H9 (cell line): ENCODE data around the gene RNF41. TPM values are rescaled to one million over a fixed set of nuclear protein-coding genes. Genes with fewer than 3 reads are reported as not detected.

Experiments
- DNase-seq: peaks from one replicate; pipeline ENCODE4 v3.0.0-alpha.2; 2017
- H2AFZ ChIP-seq: one replicate; pipeline ENCODE4 v1.6.1; 2013; ENCODE audit warnings: mild to moderate bottlenecking, low read length, control low read depth, moderate library complexity
- H2AK5ac ChIP-seq: 2 replicates; pipeline ENCODE4 v1.6.1; 2013; ENCODE audit warnings: low read length, control low read depth, mixed read lengths; ENCODE audit not compliant: insufficient read length
- H2BK120ac ChIP-seq: one replicate; pipeline ENCODE4 v1.6.1; 2013; ENCODE audit warnings: low read depth, mild to moderate bottlenecking, low read length, control low read depth, inconsistent platforms; ENCODE audit not compliant: poor library complexity, severe bottlenecking
- H2BK12ac ChIP-seq: 2 replicates; pipeline ENCODE4 v1.6.1; 2013; ENCODE audit warnings: low read length, control low read depth, mixed read lengths, low read depth; ENCODE audit not compliant: insufficient read length
- H2BK15ac ChIP-seq: 2 replicates; pipeline ENCODE4 v1.6.1; 2013; ENCODE audit warnings: low read depth, low read length, control low read depth
- H2BK20ac ChIP-seq: one replicate; pipeline ENCODE4 v1.6.1; 2013; ENCODE audit warnings: low read depth, mild to moderate bottlenecking, low read length, control low read depth, inconsistent platforms; ENCODE audit not compliant: poor library complexity, severe bottlenecking
- H2BK5ac ChIP-seq: 2 replicates; pipeline ENCODE4 v1.6.1; 2013; ENCODE audit warnings: low read length, control low read depth, mixed read lengths; ENCODE audit not compliant: insufficient read length
- H3K14ac ChIP-seq: 2 replicates; pipeline ENCODE4 v1.6.1; 2013; ENCODE audit warnings: low read length, control low read depth; ENCODE audit not compliant: insufficient read depth
- H3K18ac ChIP-seq: 2 replicates; pipeline ENCODE4 v1.6.1; 2013; ENCODE audit warnings: low read depth, mild to moderate bottlenecking, mixed read lengths, low read length, control low read depth; ENCODE audit not compliant: insufficient read length
- H3K23ac ChIP-seq: 2 replicates; pipeline ENCODE4 v1.6.1; 2013; ENCODE audit warnings: low read length, control low read depth, mixed read lengths, low read depth; ENCODE audit not compliant: insufficient read length
- H3K23me2 ChIP-seq: 2 replicates; pipeline ENCODE4 v1.6.1; 2013; ENCODE audit warnings: low read depth, mild to moderate bottlenecking, mixed read lengths, low read length, control low read depth; ENCODE audit not compliant: insufficient read length, poor library complexity, severe bottlenecking
- H3K27ac ChIP-seq: 2 replicates; pipeline ENCODE4 v1.5.1; 2013; ENCODE audit warnings: low read length, control low read depth, mixed read lengths, low read depth; ENCODE audit not compliant: insufficient read length
- H3K27me3 ChIP-seq: 2 replicates; pipeline ENCODE4 v1.6.1; 2013; ENCODE audit warnings: low read length, control low read depth, inconsistent platforms; ENCODE audit not compliant: insufficient read depth
- H3K4ac ChIP-seq: 2 replicates; pipeline ENCODE4 v1.6.1; 2013; ENCODE audit warnings: low read depth, mild to moderate bottlenecking, control low read depth, inconsistent platforms, low read length, moderate library complexity
- H3K4me1 ChIP-seq: 2 replicates; pipeline ENCODE4 v1.6.1; 2013; ENCODE audit warnings: low read length, control low read depth, inconsistent platforms; ENCODE audit not compliant: insufficient read depth
- H3K4me2 ChIP-seq: 2 replicates; pipeline ENCODE4 v1.6.1; 2013; ENCODE audit warnings: low read length, control low read depth, mixed read lengths; ENCODE audit not compliant: insufficient read length, insufficient read depth
- H3K56ac ChIP-seq: 2 replicates; pipeline ENCODE4 v1.6.1; 2013; ENCODE audit warnings: low read depth, mild to moderate bottlenecking, mixed read lengths, low read length, control low read depth; ENCODE audit not compliant: insufficient read length
- H3K79me1 ChIP-seq: 2 replicates; pipeline ENCODE4 v1.6.1; 2013; ENCODE audit warnings: low read depth, mild to moderate bottlenecking, moderate library complexity, low read length, control low read depth, inconsistent platforms; ENCODE audit not compliant: insufficient read depth, poor library complexity, severe bottlenecking
- H3K79me2 ChIP-seq: 2 replicates; pipeline ENCODE4 v1.6.1; 2013; ENCODE audit warnings: low read length, control low read depth, inconsistent platforms; ENCODE audit not compliant: insufficient read depth
- H3K9ac ChIP-seq: 2 replicates; pipeline ENCODE4 v1.6.1; 2013; ENCODE audit warnings: low read length, control low read depth, mixed read lengths; ENCODE audit not compliant: insufficient read length; ENCODE audit errors: extremely low read depth
- H3K9me3 ChIP-seq: one replicate; pipeline ENCODE4 v1.6.1; 2013; ENCODE audit warnings: low read depth, low read length, inconsistent platforms; ENCODE audit not compliant: control insufficient read depth
- H3T11ph ChIP-seq: one replicate; pipeline ENCODE4 v1.6.1; 2013; ENCODE audit warnings: mild to moderate bottlenecking, low read length, control low read depth, inconsistent platforms
- H4K20me1 ChIP-seq: one replicate; pipeline ENCODE4 v1.6.1; 2013; ENCODE audit not compliant: control insufficient read depth, insufficient read length, insufficient read depth
- H4K5ac ChIP-seq: 2 replicates; pipeline ENCODE4 v1.6.1; 2013; ENCODE audit warnings: low read depth, mild to moderate bottlenecking, mixed read lengths, low read length, control low read depth; ENCODE audit not compliant: insufficient read length
- H4K8ac ChIP-seq: replicated peaks from 2 replicates; pipeline ENCODE4 v1.6.1; 2013; ENCODE audit warnings: low read length, control low read depth, mixed read lengths, low read depth; ENCODE audit not compliant: insufficient read length
- H4K91ac ChIP-seq: 2 replicates; pipeline ENCODE4 v1.6.1; 2013; ENCODE audit warnings: low read depth, mild to moderate bottlenecking, moderate library complexity, mixed read lengths, low read length, control low read depth; ENCODE audit not compliant: insufficient read length
- H3K27ac Mint-ChIP-seq, 3 experiments: 2 replicates in 2 of 3; 3 replicates in 1 of 3; pipeline ENCODE4 v1.8.0; 2020 to 2021; ENCODE audit warnings: mixed read lengths in 3 of 3, mild to moderate bottlenecking in 1 of 3, moderate library complexity in 1 of 3
- H3K27me3 Mint-ChIP-seq: 2 replicates; pipeline ENCODE4 v1.8.0; 2021; ENCODE audit warnings: low read depth, mild to moderate bottlenecking, moderate library complexity, mixed read lengths
- H3K36me3 Mint-ChIP-seq, 3 experiments: 2 replicates in 2 of 3; 3 replicates in 1 of 3; pipeline ENCODE4 v1.8.0; 2020 to 2021; ENCODE audit warnings: low read depth in 3 of 3, mixed read lengths in 3 of 3; ENCODE audit not compliant: insufficient read depth in 1 of 3
- H3K4me1 Mint-ChIP-seq, 2 experiments: 2 replicates each; pipeline ENCODE4 v1.8.0; 2020; ENCODE audit warnings: mixed read lengths in 2 of 2
- H3K4me3 Mint-ChIP-seq, 2 experiments: 2 replicates in 1 of 2; 3 replicates in 1 of 2; pipeline ENCODE4 v1.8.0; 2020 to 2021; ENCODE audit warnings: mild to moderate bottlenecking in 2 of 2, mixed read lengths in 2 of 2, moderate library complexity in 1 of 2
- H3K9me3 Mint-ChIP-seq, 2 experiments: 2 replicates in 1 of 2; 3 replicates in 1 of 2; pipeline ENCODE4 v1.8.0; 2020; ENCODE audit warnings: mild to moderate bottlenecking in 2 of 2, mixed read lengths in 2 of 2, moderate library complexity in 1 of 2
- WGBS: extraction: QIAGEN DNeasy Blood & Tissue Kit; methylation state at CpG from one replicate; pipeline ENCODE4 v1.1.7; 2013; ENCODE audit warnings: missing lambda C conversion rate, low lambda C conversion rate, mixed read lengths; ENCODE audit not compliant: insufficient read length; ENCODE audit errors: extremely low coverage; 5-methylcytosine and 5-hydroxymethylcytosine counted together
- total RNA-seq: library from RNA; stranded (reverse); gene quantifications from 2 replicates; pipeline ENCODE4 v1.2.1, GENCODE V29; 2021
- TF ChIP-seq, protein P1 (sequence below): fragments of 200-600 bp; sonication (generic); conservative IDR thresholded peaks from 3 replicates; pipeline ENCODE4 v1.8.0; 2021; ENCODE audit warnings: antibody characterized with exemption, mild to moderate bottlenecking

Gene RNF41
- total RNA-seq, 1 experiment from 2014 or later: 60.8 TPM

- H2AFZ ChIP-seq: no peak overlapping the region
- no peak for DNase-seq
- no CpG with 5 or more reads among the region's 10 CpGs for WGBS
Observed at GRCh38 chr12:56188131-56188777, 33.5 kb downstream of the RNF41 start.

More at GRCh38 chr12:56188131-56188777, 33.5 kb downstream of the RNF41 start:
- Mint-ChIP-seq H3K9me3 (0 out of 5 replicates have a peak, but pooled peaks cover 0 to 3% of the 10 kb centered on the region in 2 experiments), H3K4me3 (peak overlapping the region; percentile 91 to 98), H3K27ac (peak overlapping the region; percentile 82 to 97 (median 94)), H3K27me3 (peaks cover 3% of the 10 kb centered on the region; the same call in 1 of the 2 replicates), H3K36me3 (peaks cover 34 to 52% (median 45%) of the 10 kb centered on the region in 3 experiments; a peak in 6 of 7 replicates), H3K4me1 (peaks cover 21 to 23% of the 10 kb centered on the region in 2 experiments)
- no peak overlapping the region for H2BK5ac ChIP-seq
- no peak overlapping the region for H3K56ac ChIP-seq
- H3K23ac ChIP-seq: no peak overlapping the region
- peak overlapping the region; percentile 56 for H3K9ac ChIP-seq
- H2BK120ac ChIP-seq: no peak overlapping the region
- H2AK5ac ChIP-seq: no peak overlapping the region
- H3K9me3 ChIP-seq: no peaks in the 10 kb centered on the region
- no peaks in the 10 kb centered on the region for H4K20me1 ChIP-seq
- no peak overlapping the region for H4K8ac ChIP-seq
- H3K4ac ChIP-seq: no peak overlapping the region
- peak overlapping the region; percentile 79 for H3K4me2 ChIP-seq
- H3K4me1 ChIP-seq: peaks cover 8% of the 10 kb centered on the region
- H3K27ac ChIP-seq: no peak overlapping the region
- H3K27me3 ChIP-seq: no peaks in the 10 kb centered on the region
- H4K5ac ChIP-seq: no peak overlapping the region
- H3K18ac ChIP-seq: no peak overlapping the region
- H3K79me1 ChIP-seq: peaks cover 6% of the 10 kb centered on the region
- peaks cover 12% of the 10 kb centered on the region for H3K23me2 ChIP-seq
- peaks cover 8% of the 10 kb centered on the region; the same call in 1 of the 2 replicates for H3K79me2 ChIP-seq
- TF ChIP-seq, protein P1, sequence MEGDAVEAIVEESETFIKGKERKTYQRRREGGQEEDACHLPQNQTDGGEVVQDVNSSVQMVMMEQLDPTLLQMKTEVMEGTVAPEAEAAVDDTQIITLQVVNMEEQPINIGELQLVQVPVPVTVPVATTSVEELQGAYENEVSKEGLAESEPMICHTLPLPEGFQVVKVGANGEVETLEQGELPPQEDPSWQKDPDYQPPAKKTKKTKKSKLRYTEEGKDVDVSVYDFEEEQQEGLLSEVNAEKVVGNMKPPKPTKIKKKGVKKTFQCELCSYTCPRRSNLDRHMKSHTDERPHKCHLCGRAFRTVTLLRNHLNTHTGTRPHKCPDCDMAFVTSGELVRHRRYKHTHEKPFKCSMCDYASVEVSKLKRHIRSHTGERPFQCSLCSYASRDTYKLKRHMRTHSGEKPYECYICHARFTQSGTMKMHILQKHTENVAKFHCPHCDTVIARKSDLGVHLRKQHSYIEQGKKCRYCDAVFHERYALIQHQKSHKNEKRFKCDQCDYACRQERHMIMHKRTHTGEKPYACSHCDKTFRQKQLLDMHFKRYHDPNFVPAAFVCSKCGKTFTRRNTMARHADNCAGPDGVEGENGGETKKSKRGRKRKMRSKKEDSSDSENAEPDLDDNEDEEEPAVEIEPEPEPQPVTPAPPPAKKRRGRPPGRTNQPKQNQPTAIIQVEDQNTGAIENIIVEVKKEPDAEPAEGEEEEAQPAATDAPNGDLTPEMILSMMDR: no peak
- no peak overlapping the region for H3K14ac ChIP-seq
- H4K91ac ChIP-seq: no peak overlapping the region
- no peak overlapping the region for H3T11ph ChIP-seq
- H2BK20ac ChIP-seq: no peak overlapping the region
- H2BK15ac ChIP-seq: no peak overlapping the region
- H2BK12ac ChIP-seq: no peak overlapping the region
